Measurements from ENCODE around the gene ROR2.
"Not testable (repeated sequence)": the region's sequence is repeated elsewhere in the genome, so short reads cannot be mapped to it uniquely, and the experiment has no call there.

ROR2 gene

GRCh38 chr9:91814753-91815152, 135.3 kb downstream of the ROR2 start:
- no peak for DNase-seq

- no peak for DNase-seq
Measured at GRCh38 chr9:91814201-91814600, 135.8 kb downstream of the ROR2 start.

- DNase-seq = no peak
Measured at GRCh38 chr9:91813176-91813795, 136.7 kb downstream of the ROR2 start.

GRCh38 chr9:91812191-91812590, 137.8 kb downstream of the ROR2 start:
- DNase-seq = no peak

- DNase-seq = no peak
Measured at GRCh38 chr9:91811024-91811909, 138.8 kb downstream of the ROR2 start.

GRCh38 chr9:91810286-91810905, 139.6 kb downstream of the ROR2 start:
- DNase-seq = no peak

GRCh38 chr9:91809581-91810285, 140.3 kb downstream of the ROR2 start:
- no peak for DNase-seq

- DNase-seq = no peak
Measured at GRCh38 chr9:91807643-91808246, 142.3 kb downstream of the ROR2 start.

GRCh38 chr9:91805031-91805430, 145.0 kb downstream of the ROR2 start:
- no peak for DNase-seq

- no peak for DNase-seq
Measured at GRCh38 chr9:91803970-91804752, 145.9 kb downstream of the ROR2 start.

- no peak for DNase-seq
Measured at GRCh38 chr9:91803151-91803940, 146.7 kb downstream of the ROR2 start.

GRCh38 chr9:91802391-91802790, 147.6 kb downstream of the ROR2 start:
- DNase-seq = no peak

- no peak for DNase-seq
Measured at GRCh38 chr9:91800473-91801030, 149.5 kb downstream of the ROR2 start.

GRCh38 chr9:91799113-91799744, 150.8 kb downstream of the ROR2 start:
- no peak for DNase-seq

GRCh38 chr9:91798273-91799112, 151.5 kb downstream of the ROR2 start:
- DNase-seq = not testable (repeated sequence)

- not testable (repeated sequence) for DNase-seq
Measured at GRCh38 chr9:91797517-91797916, 152.5 kb downstream of the ROR2 start.

GRCh38 chr9:91796516-91796915, 153.5 kb downstream of the ROR2 start:
- not testable (repeated sequence) for DNase-seq

- no peak for DNase-seq
Measured at GRCh38 chr9:91795598-91796241, 154.3 kb downstream of the ROR2 start.

GRCh38 chr9:91793371-91793770, 156.7 kb downstream of the ROR2 start:
- DNase-seq = not testable (repeated sequence)
